Endothelial cell of umbilical vein (primary cell): ENCODE results near the gene CAMTA1. TPM values are rescaled to one million over a fixed set of nuclear protein-coding genes. Genes with fewer than 3 reads are reported as not detected.

Experiments
- BruUV-seq: library from RNA; stranded (reverse); fragments of 400-500 nt; replicated peaks from 2 replicates; lab custom pipeline; 2021; lab: Mats Ljungman, UMichigan
- CTCF ChIA-PET: fragments of 300-600, 350-600 bp; sonication (Branson Sonifier 250); formaldehyde crosslinking; loops from one replicate; lab custom pipeline; 2021; ENCODE audit warnings: antibody characterized with exemption, inconsistent platforms; lab: Charles Lee
- POLR2A ChIA-PET: fragments of 300-600, 350-600 bp; sonication (Branson Sonifier 250); formaldehyde crosslinking; loops from one replicate; lab custom pipeline; 2021; ENCODE audit warnings: antibody characterized with exemption, inconsistent platforms; lab: Charles Lee
- DNase-seq: peaks from one replicate; pipeline ENCODE4 v3.0.0-alpha.2; 2011; ENCODE audit warnings: low read depth, low spot score
- FAIRE-seq: peaks from 2 replicates; lab custom pipeline; 2011; peaks lifted over from hg19 to GRCh38; lab: Jason Lieb, UNC
- H2AFZ ChIP-seq: 2 replicates; pipeline ENCODE4 v1.6.0; 2012; ENCODE audit warnings: low read depth, low read length, control low read depth, inconsistent platforms
- H3K27ac ChIP-seq: 2 replicates; pipeline ENCODE4 v1.5.1; 2011; ENCODE audit warnings: low read depth, mild to moderate bottlenecking, control low read depth, low read length, moderate library complexity; ENCODE audit not compliant: insufficient read depth
- H3K27me3 ChIP-seq, 2 experiments: 2 replicates each; pipeline versions ENCODE4 v1.6.0 to v1.6.1; 2011; ENCODE audit warnings: low read length in 2 of 2, mixed read lengths in 1 of 2; ENCODE audit not compliant: control insufficient read depth in 2 of 2, insufficient read depth in 2 of 2
- H3K36me3 ChIP-seq, 2 experiments: 2 replicates in 1 of 2; 3 replicates in 1 of 2; pipeline ENCODE4 v1.5.1; 2011; ENCODE audit warnings: low read length in 2 of 2, mild to moderate bottlenecking in 1 of 2, moderate library complexity in 1 of 2; ENCODE audit not compliant: control insufficient read depth in 2 of 2, insufficient read depth in 2 of 2; ENCODE audit errors: extremely low read depth in 1 of 2
- H3K4me1 ChIP-seq: 3 replicates; pipeline ENCODE4 v1.5.1; 2011; ENCODE audit warnings: mild to moderate bottlenecking, low read length; ENCODE audit not compliant: control insufficient read depth, insufficient read depth; ENCODE audit errors: extremely low read depth
- H3K4me2 ChIP-seq: 2 replicates; pipeline ENCODE4 v1.6.1; 2011; ENCODE audit warnings: low read length, control low read depth, mixed read lengths; ENCODE audit not compliant: insufficient read depth
- H3K4me3 ChIP-seq, 3 experiments: fragments of 200-600 bp in 1 of 3; sonication (generic), shearing (Covaris generic) in 1 of 3; replicated peaks in 1 of 3; 2 replicates each; pipeline ENCODE4 v1.5.1; 2011 to 2016; ENCODE audit warnings: control low read depth in 3 of 3, low read length in 3 of 3, mild to moderate bottlenecking in 2 of 3, inconsistent platforms in 1 of 3, low read depth in 1 of 3, moderate library complexity in 1 of 3; ENCODE audit not compliant: insufficient read depth in 1 of 3
- H3K79me2 ChIP-seq: 2 replicates; pipeline ENCODE4 v1.6.0; 2012; ENCODE audit warnings: low read length, inconsistent platforms; ENCODE audit not compliant: control insufficient read depth, insufficient read depth
- H3K9ac ChIP-seq: replicated peaks from 2 replicates; pipeline ENCODE3; 2011; ENCODE audit warnings: low read length, control low read depth; ENCODE audit not compliant: insufficient read depth; ENCODE audit errors: extremely low read depth
- H3K9me1 ChIP-seq: replicated peaks from 3 replicates; pipeline ENCODE4 v1.6.0; 2011; ENCODE audit warnings: mild to moderate bottlenecking, low read length; ENCODE audit not compliant: control insufficient read depth, insufficient read depth; ENCODE audit errors: extremely low read depth
- H3K9me3 ChIP-seq: replicated peaks from 2 replicates; pipeline ENCODE4 v1.5.1; 2012; ENCODE audit warnings: low read length, inconsistent platforms; ENCODE audit not compliant: control insufficient read depth, insufficient read depth
- H4K20me1 ChIP-seq: replicated peaks from 2 replicates; pipeline ENCODE3; 2011; ENCODE audit warnings: mild to moderate bottlenecking, low read length; ENCODE audit not compliant: control insufficient read depth, insufficient read depth; ENCODE audit errors: extremely low read depth
- CTCF ChIP-seq, 2 donors: IDR thresholded peaks; 1 replicate in 1 of 2; 2 replicates in 1 of 2; pipeline ENCODE4 v1.5.1; 2011; ENCODE audit warnings: low read length in 2 of 2, mild to moderate bottlenecking in 2 of 2, moderate library complexity in 2 of 2, control low read depth in 1 of 2, inconsistent platforms in 1 of 2, low read depth in 1 of 2; ENCODE audit not compliant: insufficient read depth in 1 of 2; ENCODE audit errors: extremely low read depth in 1 of 2
- EZH2 ChIP-seq: IDR thresholded peaks from 2 replicates; pipeline ENCODE4 v1.6.1; 2012; ENCODE audit warnings: borderline replicate concordance, low read depth, mild to moderate bottlenecking, moderate library complexity, low read length, inconsistent platforms; ENCODE audit not compliant: severe bottlenecking
- FOS ChIP-seq: IDR thresholded peaks from 2 replicates; pipeline ENCODE4 v1.6.1; 2011; ENCODE audit warnings: mild to moderate bottlenecking, low read length, moderate library complexity, borderline replicate concordance; ENCODE audit not compliant: insufficient read depth
- GATA2 ChIP-seq: IDR thresholded peaks from 2 replicates; pipeline ENCODE4 v1.7.0; 2011; ENCODE audit warnings: low read depth, mild to moderate bottlenecking, moderate library complexity, mixed read lengths, low read length; ENCODE audit not compliant: insufficient read length, insufficient read depth
- JUN ChIP-seq: IDR thresholded peaks from 2 replicates; pipeline ENCODE4 v1.6.1; 2011; ENCODE audit warnings: borderline replicate concordance, low read depth; ENCODE audit not compliant: insufficient read length, insufficient read depth
- MAX ChIP-seq: IDR thresholded peaks from 2 replicates; pipeline ENCODE4 v1.6.1; 2011; ENCODE audit not compliant: insufficient read depth, insufficient read length
- MYC ChIP-seq: IDR thresholded peaks from one replicate; pipeline ENCODE4 v1.6.1; 2011; ENCODE audit warnings: mild to moderate bottlenecking, low read depth, low read length
- POLR2A ChIP-seq: IDR thresholded peaks from 2 replicates; pipeline ENCODE4 v1.6.1; 2012; ENCODE audit warnings: low read depth, mild to moderate bottlenecking, control low read depth, low read length
- POLR2AphosphoS5 ChIP-seq: IDR thresholded peaks from 2 replicates; pipeline ENCODE4 v1.6.1; 2012; ENCODE audit warnings: low read depth, mild to moderate bottlenecking, control low read depth, low read length, moderate library complexity; ENCODE audit not compliant: insufficient read depth
- dilution Hi-C: fragments of 300-500 bp; cut with MboI; formaldehyde crosslinking; loops from one replicate; pipeline ENCODE4 v1.15.0; 2019; ENCODE audit warnings: low sequenced_read_pairs; ENCODE audit not compliant: extremely low pct_ligation_motif_present
- intact Hi-C: fragments of 100-400 bp; cut with micrococcal nuclease; formaldehyde crosslinking; loops from one replicate; pipeline ENCODE4 v1.10.0; 2022
- polyA plus RNA-seq, 4 experiments: library from polyadenylated mRNA; depleted of rRNA in 3 of 4; stranded (reverse) in 3 of 4; unstranded in 1 of 4; fragments of >200 nt; gene quantifications; 2 replicates each; pipeline versions ENCODE4 v1.2.1 to v1.2.3, GENCODE V29; 2011 to 2012; ENCODE audit warnings: missing spikeins in 1 of 4
- total RNA-seq: library from RNA; stranded (reverse); gene quantifications from 2 replicates; pipeline ENCODE4 v1.2.3, GENCODE V29; 2021

The CAMTA1 gene
- total and polyA plus RNA-seq, 2 donors (not counting 3 experiments of a cell fraction or from before 2014, with no cell fraction given) = 50.8 to 92.7 TPM

- ChIA-PET POLR2A (no interaction called here), CTCF (interaction anchor here (1.0 kb wide), 1 partner anchor 513 kb away, joined by 4 read pairs; no protein-coding TSS in a partner anchor)
- Histone ChIP-seq H3K36me3 (no peaks in the 10 kb centered on the region), H2AFZ (no peak overlapping the region), H3K9me1 (no peaks in the 10 kb centered on the region), H3K79me2 (no peaks in the 10 kb centered on the region), H3K27me3 (no peaks in the 10 kb centered on the region), H3K9me3 (no peaks in the 10 kb centered on the region), H3K4me3 (no peak overlapping the region), H3K27ac (no peak overlapping the region), H3K4me2 (no peak overlapping the region), H3K4me1 (peaks cover 14% of the 10 kb centered on the region), H3K9ac (no peak overlapping the region), H4K20me1 (no peaks in the 10 kb centered on the region)
- TF ChIP-seq GATA2 (no peak), POLR2AphosphoS5 (no peak), MAX (no peak), EZH2 (no peak), FOS (no peak), CTCF (IDR thresholded peaks at IDR 0.05; ENCODE audit: extremely low read depth in 1 of 2, insufficient read depth in 1 of 2, low read depth in 1 of 2, low read length in 2 of 2) (no peak), MYC (no peak), JUN (no peak), POLR2A (no peak)
- intact Hi-C loops (no loop called here), dilution Hi-C loops (no loop called here)
- no peak for DNase-seq
- no peak for FAIRE-seq
- BruUV-seq = no TSS peak
These were observed 770.3 kb downstream of the CAMTA1 start for GRCh38 chr1:7555391-7556185.
